GM12873 (cell line): ENCODE data around the gene IL1RAPL1.

Experiments used
- TF ChIP-seq, protein P1 (sequence below): IDR thresholded peaks from 2 replicates; pipeline ENCODE4 v1.5.1; 2012; ENCODE audit warnings: low read depth, mild to moderate bottlenecking, moderate library complexity, low read length, control low read depth; ENCODE audit not compliant: insufficient read depth; ENCODE audit errors: missing control alignments

The IL1RAPL1 gene

DNA sequence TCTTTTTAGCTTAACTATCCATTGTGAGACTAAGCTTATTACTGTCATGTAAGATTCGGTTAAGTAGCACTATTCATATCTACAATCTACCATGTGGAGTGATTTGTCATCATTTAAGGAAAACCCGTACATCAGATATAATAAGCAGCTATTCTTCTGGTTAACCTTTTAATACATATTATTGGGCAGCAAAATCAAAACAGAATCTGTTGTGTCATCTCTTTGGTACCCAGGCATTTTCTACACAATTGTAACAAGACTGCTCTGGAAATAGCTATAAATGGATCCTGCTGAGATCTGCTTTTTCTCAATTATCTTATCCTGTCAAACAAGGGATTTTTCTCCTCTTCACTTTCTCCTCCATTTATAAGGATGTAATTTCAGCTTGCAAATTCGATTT lies 1106.7 kb downstream of the IL1RAPL1 start:
- TF ChIP-seq, protein P1, sequence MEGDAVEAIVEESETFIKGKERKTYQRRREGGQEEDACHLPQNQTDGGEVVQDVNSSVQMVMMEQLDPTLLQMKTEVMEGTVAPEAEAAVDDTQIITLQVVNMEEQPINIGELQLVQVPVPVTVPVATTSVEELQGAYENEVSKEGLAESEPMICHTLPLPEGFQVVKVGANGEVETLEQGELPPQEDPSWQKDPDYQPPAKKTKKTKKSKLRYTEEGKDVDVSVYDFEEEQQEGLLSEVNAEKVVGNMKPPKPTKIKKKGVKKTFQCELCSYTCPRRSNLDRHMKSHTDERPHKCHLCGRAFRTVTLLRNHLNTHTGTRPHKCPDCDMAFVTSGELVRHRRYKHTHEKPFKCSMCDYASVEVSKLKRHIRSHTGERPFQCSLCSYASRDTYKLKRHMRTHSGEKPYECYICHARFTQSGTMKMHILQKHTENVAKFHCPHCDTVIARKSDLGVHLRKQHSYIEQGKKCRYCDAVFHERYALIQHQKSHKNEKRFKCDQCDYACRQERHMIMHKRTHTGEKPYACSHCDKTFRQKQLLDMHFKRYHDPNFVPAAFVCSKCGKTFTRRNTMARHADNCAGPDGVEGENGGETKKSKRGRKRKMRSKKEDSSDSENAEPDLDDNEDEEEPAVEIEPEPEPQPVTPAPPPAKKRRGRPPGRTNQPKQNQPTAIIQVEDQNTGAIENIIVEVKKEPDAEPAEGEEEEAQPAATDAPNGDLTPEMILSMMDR = no peak

DNA sequence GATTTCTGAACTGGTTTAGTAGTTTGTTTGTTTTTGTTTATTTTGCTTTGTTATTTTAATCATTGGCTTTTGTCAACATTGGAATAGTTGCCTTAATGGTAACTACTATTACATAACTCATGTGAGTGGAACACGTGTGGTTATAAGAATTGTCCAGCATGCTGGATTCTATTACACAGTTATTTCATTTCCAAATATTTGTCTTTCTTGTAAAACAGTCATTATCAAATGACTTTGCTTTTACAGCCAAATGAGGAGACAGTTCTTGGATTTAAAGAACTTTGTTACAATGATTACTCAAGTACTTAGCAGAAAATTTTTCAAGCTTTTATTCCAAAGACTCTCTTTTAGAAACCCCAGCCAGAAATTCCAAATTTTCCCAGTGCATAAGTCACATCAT lies 1112.0 kb downstream of the IL1RAPL1 start:
- TF ChIP-seq, protein P1 = no peak

DNA sequence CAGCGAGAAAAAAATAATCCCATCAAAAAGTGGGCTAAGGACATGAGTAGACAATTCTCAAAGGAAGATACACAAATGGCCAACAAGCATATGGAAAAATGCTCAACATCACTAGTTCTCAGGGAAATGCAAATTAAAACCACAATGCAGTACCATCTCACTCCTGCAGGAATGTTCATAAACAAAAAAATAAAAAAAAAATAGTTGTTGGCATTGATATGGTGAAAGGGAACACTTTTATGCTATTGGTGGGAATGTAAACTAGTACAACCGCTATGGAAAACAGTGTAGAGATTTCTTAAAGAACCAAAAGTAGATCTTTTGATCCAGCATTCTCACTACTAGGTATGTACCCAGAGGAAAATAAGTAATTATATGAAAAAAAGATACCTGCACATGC lies 1119.8 kb downstream of the IL1RAPL1 start:
- TF ChIP-seq, protein P1 = no peak

DNA sequence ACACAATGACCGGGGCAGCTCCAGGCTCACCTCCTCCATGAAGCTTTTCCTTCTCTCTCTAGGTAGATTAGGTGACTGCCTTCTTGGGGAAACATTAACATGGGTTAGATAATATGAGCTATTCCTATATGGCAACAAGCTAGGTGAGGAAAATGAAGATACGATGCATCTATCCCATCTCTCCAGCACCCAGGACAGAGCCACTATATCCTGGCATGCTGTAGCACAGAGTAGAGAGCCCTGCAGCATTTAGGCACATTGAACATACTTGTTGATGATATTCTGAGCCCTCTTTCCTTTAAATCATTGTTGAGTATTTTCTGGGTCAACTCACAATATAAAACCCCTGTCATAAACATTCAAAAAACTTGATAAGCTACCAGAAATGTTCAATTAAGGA lies 1133.9 kb downstream of the IL1RAPL1 start:
- TF ChIP-seq, protein P1 = no peak

DNA sequence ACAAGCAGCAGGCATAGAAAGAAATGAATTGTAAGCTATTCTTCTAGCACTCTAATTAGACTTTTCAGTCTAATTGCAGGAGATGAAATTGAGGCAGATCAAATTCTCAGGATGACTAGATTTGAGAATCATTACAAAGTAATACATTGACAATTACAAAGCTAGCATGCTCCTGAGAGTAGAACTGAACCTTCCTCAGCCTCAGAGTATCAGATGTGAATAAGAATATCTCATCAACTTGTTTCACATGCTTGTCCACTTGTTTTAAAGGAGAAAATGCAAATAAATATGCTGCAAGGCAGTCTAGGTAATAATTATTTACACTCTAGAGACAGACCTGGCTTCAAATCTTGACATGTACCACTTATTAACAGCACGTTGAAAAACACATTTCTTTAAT lies 1137.1 kb downstream of the IL1RAPL1 start:
- TF ChIP-seq, protein P1 = no peak

DNA sequence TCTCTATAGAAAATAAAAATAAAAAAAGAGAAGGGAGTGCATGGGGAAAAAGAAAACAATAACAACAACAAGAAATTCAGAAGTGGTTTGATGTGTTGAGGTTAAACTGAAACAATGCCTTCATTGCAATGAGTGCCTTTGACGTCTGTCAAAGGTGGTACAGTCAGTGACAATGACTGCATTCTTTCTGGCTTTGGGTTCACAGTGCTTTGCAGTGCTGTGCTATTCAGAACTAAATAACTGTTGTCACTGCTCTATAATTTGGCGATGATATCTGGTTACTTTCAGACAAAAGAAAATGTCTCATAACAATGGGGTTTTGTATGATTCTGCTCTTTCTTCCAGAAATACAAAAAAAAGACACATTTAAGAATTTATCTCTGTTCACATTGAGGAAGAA lies 1139.6 kb downstream of the IL1RAPL1 start:
- TF ChIP-seq, protein P1 = no peak

DNA sequence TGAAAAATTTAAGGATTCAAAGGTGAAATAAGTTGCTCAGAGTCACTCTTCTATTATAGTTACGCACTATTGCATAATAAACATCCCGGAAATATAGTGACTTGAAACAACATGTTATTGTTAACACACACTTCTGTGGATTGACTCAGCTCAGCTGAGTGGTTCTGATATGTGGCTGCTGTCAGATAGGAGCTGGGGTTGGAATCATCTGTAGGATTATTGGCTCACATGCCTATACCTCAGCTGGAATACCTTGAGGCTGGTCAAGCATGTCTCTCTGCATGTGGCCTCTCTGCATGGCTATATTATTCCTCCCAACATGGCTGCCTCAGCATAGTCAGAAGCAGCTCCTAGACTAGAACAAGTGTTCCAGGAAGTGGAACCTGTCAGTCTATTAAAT lies 1141.4 kb downstream of the IL1RAPL1 start:
- TF ChIP-seq, protein P1 = no peak
